GM20431 (cell line): ENCODE data around the gene BCAS3.

Experiments
- in situ Hi-C: fragments of 300-500 bp; cut with MseI, MboI; formaldehyde crosslinking; loops from one replicate; pipeline ENCODE4 v1.15.0; 2020; ENCODE audit warnings: low sequenced_read_pairs; ENCODE audit not compliant: unreplicated experiment

BCAS3 gene

GRCh38 chr17:61160789-61161445 is 483.3 kb downstream of the BCAS3 start:
- in situ Hi-C loops = no loop called here

- in situ Hi-C loops = no loop called here
Measured at GRCh38 chr17:61161615-61162134, 484.0 kb downstream of the BCAS3 start.

- in situ Hi-C loops = no loop called here
Measured at GRCh38 chr17:61164517-61164916, 486.9 kb downstream of the BCAS3 start.

GRCh38 chr17:61167075-61167474 is 489.4 kb downstream of the BCAS3 start:
- in situ Hi-C loops = no loop called here

- in situ Hi-C loops = no loop called here
Measured at GRCh38 chr17:61168506-61168905, 490.9 kb downstream of the BCAS3 start.

GRCh38 chr17:61174310-61174709 is 496.7 kb downstream of the BCAS3 start:
- in situ Hi-C loops = no loop called here

GRCh38 chr17:61175298-61176142 is 497.9 kb downstream of the BCAS3 start:
- in situ Hi-C loops = no loop called here

GRCh38 chr17:61177351-61177750 is 499.7 kb downstream of the BCAS3 start:
- in situ Hi-C loops = no loop called here

GRCh38 chr17:61178284-61178683 is 500.6 kb downstream of the BCAS3 start:
- in situ Hi-C loops = no loop called here

- in situ Hi-C loops = no loop called here
Measured at GRCh38 chr17:61179380-61179806, 501.7 kb downstream of the BCAS3 start.

GRCh38 chr17:61183793-61184192 is 506.1 kb downstream of the BCAS3 start:
- in situ Hi-C loops = no loop called here

GRCh38 chr17:61185385-61185784 is 507.7 kb downstream of the BCAS3 start:
- in situ Hi-C loops = no loop called here

- in situ Hi-C loops = no loop called here
Measured at GRCh38 chr17:61187038-61187437, 509.4 kb downstream of the BCAS3 start.

- in situ Hi-C loops = no loop called here
Measured at GRCh38 chr17:61188081-61188480, 510.4 kb downstream of the BCAS3 start.

- in situ Hi-C loops = no loop called here
Measured at GRCh38 chr17:61189968-61190367, 512.3 kb downstream of the BCAS3 start.

- in situ Hi-C loops = no loop called here
Measured at GRCh38 chr17:61196302-61196704, 518.7 kb downstream of the BCAS3 start.

- in situ Hi-C loops = no loop called here
Measured at GRCh38 chr17:61196799-61197198, 519.1 kb downstream of the BCAS3 start.

GRCh38 chr17:61199431-61200338 is 522.0 kb downstream of the BCAS3 start:
- in situ Hi-C loops = no loop called here

- in situ Hi-C loops = no loop called here
Measured at GRCh38 chr17:61200339-61200715, 522.7 kb downstream of the BCAS3 start.

GRCh38 chr17:61201211-61201610 is 523.6 kb downstream of the BCAS3 start:
- in situ Hi-C loops = no loop called here
